Brain microvascular endothelial cell (primary cell): Measurements from ENCODE around the gene MGST2.
A peak's percentile ranks its signal among the peaks of the same experiment; 100 is the strongest.

Experiments
- DNase-seq: peaks from one replicate; pipeline ENCODE4 v3.0.0-alpha.2; 2020
- H3K27ac ChIP-seq: fragments of 250-450 bp; sonication (Bioruptor Pico); 2 replicates; pipeline ENCODE4 v1.5.1; 2020; ENCODE audit warnings: mild to moderate bottlenecking, moderate library complexity
- H3K27me3 ChIP-seq: fragments of 250-450 bp; sonication (Bioruptor Pico); replicated peaks from 2 replicates; pipeline ENCODE4 v1.5.1; 2020; ENCODE audit warnings: mild to moderate bottlenecking
- H3K36me3 ChIP-seq: fragments of 250-450 bp; sonication (Bioruptor Pico); replicated peaks from 2 replicates; pipeline ENCODE4 v1.5.1; 2020; ENCODE audit warnings: mild to moderate bottlenecking
- H3K4me3 ChIP-seq: 2 replicates; pipeline ENCODE4 v1.5.1; 2011; ENCODE audit warnings: low read depth, mild to moderate bottlenecking, control low read depth, low read length, moderate library complexity
- in situ Hi-C: cut with HindIII; loops from 2 replicates; pipeline ENCODE4 v1.10.0; 2017; ENCODE audit warnings: low sequenced_read_pairs, low pct_ligation_motif_present
- TF ChIP-seq, protein P1 (sequence below): IDR thresholded peaks from 2 replicates; pipeline ENCODE4 v1.5.1; 2011; ENCODE audit warnings: low read depth, mild to moderate bottlenecking, moderate library complexity, low read length, control low read depth, inconsistent platforms; ENCODE audit errors: missing control alignments

Gene MGST2

DNA sequence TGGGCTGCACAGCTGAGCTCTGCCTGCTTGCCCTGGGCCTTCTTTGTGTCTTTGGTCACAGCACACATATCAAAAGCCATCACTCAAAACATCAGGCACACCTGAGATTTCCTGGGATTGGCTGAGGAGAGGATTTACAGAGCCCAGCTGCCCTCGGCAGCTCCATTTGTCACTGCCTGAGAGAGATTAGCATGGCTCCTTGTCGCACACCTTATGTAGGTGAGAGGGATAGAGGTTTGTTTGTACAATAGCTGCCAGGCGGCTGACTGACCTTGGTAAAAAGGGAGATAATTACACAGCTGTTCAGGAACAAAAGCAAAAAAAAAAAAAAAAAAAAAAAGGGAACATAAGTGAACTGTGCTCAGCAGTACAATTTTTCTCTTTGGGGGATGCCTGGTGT lies 63.2 kb downstream of the MGST2 start:
- TF ChIP-seq, protein P1, sequence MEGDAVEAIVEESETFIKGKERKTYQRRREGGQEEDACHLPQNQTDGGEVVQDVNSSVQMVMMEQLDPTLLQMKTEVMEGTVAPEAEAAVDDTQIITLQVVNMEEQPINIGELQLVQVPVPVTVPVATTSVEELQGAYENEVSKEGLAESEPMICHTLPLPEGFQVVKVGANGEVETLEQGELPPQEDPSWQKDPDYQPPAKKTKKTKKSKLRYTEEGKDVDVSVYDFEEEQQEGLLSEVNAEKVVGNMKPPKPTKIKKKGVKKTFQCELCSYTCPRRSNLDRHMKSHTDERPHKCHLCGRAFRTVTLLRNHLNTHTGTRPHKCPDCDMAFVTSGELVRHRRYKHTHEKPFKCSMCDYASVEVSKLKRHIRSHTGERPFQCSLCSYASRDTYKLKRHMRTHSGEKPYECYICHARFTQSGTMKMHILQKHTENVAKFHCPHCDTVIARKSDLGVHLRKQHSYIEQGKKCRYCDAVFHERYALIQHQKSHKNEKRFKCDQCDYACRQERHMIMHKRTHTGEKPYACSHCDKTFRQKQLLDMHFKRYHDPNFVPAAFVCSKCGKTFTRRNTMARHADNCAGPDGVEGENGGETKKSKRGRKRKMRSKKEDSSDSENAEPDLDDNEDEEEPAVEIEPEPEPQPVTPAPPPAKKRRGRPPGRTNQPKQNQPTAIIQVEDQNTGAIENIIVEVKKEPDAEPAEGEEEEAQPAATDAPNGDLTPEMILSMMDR: no peak
- in situ Hi-C loops: no loop called here
- Histone ChIP-seq H3K27me3 (no peaks in the 10 kb centered on the region), H3K4me3 (no peak overlapping the region), H3K36me3 (no peaks in the 10 kb centered on the region), H3K27ac (no peak overlapping the region)
- no peak for DNase-seq

DNA sequence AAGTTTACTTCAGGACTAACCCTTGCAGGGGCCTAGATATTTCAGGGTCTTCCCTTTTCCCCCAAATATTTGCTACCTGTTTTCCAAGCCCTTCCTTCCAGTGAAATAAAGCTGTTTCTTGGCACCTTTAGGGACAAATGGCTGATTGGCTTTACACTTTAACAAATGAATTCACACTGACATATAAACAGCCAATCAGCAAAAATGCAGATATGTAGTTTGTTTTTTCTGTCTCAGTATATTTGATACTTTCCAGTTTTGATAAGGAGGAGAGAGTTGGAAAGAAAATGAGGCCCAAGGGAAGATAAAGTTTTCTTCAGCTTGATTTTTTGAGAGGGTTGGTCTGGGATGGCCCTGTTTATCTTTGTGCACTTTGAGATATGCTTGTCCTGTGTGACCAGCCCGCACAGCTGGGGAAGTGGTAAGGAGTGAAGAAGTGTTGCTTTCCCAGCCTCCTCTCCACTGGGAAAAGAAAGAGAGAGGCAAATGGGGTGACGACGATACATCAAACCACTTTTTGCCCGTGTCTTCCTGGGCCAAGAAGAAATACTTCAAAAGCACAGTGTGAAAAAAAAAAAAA lies 67.5 kb downstream of the MGST2 start:
- in situ Hi-C loops: no loop called here
- Histone ChIP-seq H3K36me3 (no peaks in the 10 kb centered on the region), H3K27me3 (no peaks in the 10 kb centered on the region), H3K27ac (no peak overlapping the region), H3K4me3 (no peak overlapping the region)
- TF ChIP-seq, protein P1: no peak
- DNase-seq: no peak

DNA sequence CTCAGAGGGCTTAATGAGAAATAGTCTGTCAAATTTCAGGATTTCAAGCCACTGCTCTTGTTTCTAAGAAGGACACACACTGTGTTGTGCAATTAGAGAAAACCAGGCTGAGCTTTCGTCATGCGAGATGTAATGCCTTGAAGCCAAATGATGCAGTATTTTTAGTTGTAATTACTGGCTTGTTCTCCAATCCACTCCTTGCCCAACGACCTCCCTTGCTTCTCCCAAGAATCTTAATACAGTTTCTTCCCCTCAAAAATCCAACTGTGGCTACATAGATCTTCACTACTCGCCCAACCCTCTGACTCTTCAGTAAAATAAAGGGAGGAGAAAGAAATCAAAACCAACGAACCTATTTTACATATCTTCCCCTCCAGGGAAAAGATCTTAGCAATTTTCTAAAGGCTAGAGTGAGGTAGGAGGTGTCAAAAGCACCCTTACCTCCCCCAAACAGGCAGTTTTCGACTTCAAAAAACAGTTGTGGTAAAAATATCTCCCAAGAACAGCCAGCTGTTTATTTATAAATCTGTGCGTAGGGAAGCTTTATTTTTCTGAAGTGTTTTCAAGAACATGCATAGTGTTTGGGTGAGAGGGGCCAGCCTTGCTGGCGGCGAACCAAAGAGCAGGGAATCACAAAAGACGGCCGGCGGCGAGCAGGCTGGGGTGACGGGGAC lies 68.7 kb downstream of the MGST2 start:
- TF ChIP-seq, protein P1: no peak
- Histone ChIP-seq H3K36me3 (no peaks in the 10 kb centered on the region), H3K4me3 (peak overlapping the region; percentile 55), H3K27ac (no peak overlapping the region), H3K27me3 (no peaks in the 10 kb centered on the region)
- in situ Hi-C loops: no loop called here
- DNase-seq: no peak

DNA sequence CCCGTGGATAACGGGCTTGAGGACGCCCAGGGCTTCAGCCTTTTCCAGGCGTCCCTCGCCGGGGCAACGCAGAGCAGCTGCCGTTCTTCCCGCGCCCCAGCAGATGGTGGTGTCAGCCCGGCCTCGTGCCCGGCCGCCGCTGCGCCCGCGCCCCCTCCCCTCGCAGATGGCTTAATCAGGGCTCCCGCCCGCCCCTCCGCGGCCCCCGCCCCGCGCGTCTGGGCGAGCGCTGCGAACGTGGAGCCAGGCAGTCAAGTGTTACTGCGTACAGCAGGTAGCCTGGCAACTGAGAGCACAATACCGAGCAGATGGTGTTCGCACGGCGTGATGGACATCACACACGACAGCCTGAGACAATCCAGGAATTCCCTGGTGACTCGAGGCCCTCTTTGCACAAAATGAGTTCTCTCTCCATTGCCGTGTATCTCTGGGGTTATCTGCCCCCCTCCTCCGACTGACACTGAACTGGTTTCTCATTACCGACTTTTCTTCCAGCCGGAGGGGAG lies 69.3 kb downstream of the MGST2 start:
- Histone ChIP-seq H3K27me3 (no peaks in the 10 kb centered on the region), H3K27ac (no peak overlapping the region), H3K4me3 (peak overlapping the region; percentile 55), H3K36me3 (no peaks in the 10 kb centered on the region)
- TF ChIP-seq, protein P1: peak; percentile 67
- in situ Hi-C loops: no loop called here
- DNase-seq: peak; percentile 66

DNA sequence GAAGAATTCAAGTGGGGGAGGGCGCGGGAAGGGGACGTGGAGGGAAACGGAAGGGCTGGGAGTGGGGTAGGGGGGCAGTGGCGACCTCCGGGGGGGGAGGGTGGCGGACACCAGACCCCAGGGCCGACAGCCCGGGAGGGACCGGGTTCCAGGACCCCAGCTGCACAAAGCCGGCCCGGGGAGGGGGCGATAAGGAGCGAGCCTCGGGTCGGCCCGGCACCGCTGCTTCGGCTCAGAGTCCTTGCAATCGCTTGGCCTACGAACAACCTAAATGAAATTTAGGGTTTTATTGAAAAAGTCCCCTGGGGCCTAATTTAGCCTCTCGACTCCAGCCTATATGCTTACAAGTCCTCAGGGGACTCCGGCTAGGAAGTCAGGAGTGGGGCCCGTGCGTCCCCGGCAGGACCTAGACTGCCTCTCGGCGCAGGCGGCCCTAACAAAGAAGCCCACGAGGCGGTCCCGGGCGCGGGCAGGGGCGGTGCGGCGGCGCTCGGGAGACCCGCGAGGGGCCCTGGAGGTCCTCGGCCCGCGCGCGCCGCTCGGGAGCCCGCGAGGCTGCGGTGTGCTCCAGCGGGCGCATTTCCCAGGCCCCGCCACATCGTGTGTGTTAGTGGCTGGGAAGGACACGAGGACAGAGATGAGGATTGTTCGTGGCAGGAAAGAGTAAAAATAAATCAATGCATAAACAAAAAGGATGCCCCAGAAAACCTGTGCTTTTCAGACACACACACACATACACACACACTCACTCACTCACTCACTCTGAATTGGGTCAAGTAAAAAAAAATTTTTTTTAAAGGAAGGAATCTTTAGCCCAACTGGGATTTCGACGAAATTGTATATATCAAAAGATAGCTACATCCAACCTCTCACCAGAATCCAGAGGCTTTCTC lies 70.0 kb downstream of the MGST2 start:
- H3K36me3 ChIP-seq: no peaks in the 10 kb centered on the region
- in situ Hi-C loops: no loop called here
- H3K4me3 ChIP-seq: peak overlapping the region; percentile 55
- H3K27ac ChIP-seq: no peak overlapping the region
- peak; percentile 5 for DNase-seq
- no peaks in the 10 kb centered on the region for H3K27me3 ChIP-seq
- TF ChIP-seq, protein P1: no peak
